ENCODE results near the gene SPI1.

Gene SPI1

DNA sequence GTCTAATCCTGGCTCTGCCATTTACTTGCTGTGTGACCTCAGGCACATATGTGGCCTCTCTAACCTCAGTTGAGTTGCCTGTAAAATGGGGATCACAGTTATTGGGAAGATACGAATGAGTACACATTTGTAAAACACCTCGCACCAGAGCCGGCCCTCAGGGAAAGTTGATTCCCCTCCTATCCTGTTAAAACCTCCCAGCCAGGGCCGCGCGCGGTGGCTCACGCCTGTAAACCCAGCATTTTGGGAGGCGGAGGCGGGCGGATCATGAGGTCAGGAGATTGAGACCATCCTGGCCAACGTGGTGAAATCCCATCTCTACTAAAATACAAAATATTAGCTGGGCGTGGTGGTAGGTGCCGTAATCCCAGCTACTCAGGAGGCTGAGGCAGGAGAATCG, 18.0 kb downstream of the SPI1 start:
- H3K27ac ChIP-seq, result no peak overlapping the region
- TF ChIP-seq, protein P1, sequence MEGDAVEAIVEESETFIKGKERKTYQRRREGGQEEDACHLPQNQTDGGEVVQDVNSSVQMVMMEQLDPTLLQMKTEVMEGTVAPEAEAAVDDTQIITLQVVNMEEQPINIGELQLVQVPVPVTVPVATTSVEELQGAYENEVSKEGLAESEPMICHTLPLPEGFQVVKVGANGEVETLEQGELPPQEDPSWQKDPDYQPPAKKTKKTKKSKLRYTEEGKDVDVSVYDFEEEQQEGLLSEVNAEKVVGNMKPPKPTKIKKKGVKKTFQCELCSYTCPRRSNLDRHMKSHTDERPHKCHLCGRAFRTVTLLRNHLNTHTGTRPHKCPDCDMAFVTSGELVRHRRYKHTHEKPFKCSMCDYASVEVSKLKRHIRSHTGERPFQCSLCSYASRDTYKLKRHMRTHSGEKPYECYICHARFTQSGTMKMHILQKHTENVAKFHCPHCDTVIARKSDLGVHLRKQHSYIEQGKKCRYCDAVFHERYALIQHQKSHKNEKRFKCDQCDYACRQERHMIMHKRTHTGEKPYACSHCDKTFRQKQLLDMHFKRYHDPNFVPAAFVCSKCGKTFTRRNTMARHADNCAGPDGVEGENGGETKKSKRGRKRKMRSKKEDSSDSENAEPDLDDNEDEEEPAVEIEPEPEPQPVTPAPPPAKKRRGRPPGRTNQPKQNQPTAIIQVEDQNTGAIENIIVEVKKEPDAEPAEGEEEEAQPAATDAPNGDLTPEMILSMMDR (IDR thresholded peaks at IDR 0.05), result no peak
- no peak for TF ChIP-seq ZFX (IDR thresholded peaks at IDR 0.05; ENCODE audit: borderline replicate concordance)

DNA sequence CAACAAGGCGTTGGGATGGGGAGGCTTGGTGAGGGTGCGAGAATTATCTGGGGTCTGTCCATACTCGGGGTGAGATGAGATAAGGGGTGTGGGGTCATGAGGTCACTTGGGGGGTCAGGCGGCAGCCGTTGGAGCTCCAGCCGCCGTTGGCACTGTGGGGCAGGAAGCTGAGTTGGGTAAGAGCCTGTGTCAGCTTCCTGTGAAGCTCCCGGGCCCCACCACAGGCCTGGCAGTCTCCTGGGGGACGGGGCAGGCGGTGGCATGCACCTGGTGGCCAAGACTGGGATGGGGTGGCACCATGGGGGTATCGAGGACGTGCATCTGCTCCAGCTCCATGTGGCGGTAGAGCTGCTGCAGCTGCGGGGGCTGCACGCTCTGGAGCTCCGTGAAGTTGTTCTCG, 18.8 kb downstream of the SPI1 start:
- no peak overlapping the region for H3K27ac ChIP-seq
- TF ChIP-seq, protein P1 (IDR thresholded peaks at IDR 0.05), result no peak
- TF ChIP-seq ZFX (IDR thresholded peaks at IDR 0.05; ENCODE audit: borderline replicate concordance), result no peak

DNA sequence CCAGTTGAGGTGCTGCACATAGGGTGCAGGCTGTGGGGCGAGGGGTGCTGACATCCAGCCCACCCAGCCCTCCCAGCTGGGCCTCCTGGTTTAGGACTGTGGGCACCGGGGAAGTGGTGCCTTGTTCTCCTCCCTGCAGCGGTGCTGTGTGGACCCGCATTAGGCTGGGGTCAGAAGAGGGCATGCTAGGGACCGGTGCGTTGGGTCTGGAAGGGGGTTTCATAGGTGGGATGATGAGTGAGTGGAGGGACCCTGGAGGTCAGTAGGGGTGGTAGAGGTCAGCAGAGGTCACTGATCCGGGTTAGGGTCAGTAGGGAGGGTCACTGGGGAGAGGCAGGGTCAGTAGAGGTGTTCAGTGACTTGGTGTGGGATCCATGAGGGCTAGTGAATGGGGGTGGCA, 19.2 kb downstream of the SPI1 start:
- TF ChIP-seq, protein P1 (IDR thresholded peaks at IDR 0.05), result no peak
- no peak for TF ChIP-seq ZFX (IDR thresholded peaks at IDR 0.05; ENCODE audit: borderline replicate concordance)
- H3K27ac ChIP-seq, result no peak overlapping the region

DNA sequence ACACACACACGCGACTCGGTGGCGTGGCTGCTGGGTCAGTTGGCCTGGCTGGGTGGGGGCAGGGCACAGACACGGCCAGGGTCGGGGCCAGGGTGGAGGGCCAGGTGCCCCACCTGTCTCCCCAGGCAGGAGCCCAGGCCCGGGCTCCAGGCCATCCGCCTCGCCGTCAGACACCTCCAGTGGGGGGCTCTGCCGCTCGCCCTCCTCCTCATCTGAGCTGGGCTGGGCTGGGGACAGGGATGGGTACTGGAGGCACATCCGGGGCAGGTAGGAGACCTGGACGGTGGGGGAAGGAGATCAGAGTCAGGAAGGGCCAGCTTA, 19.7 kb downstream of the SPI1 start:
- TF ChIP-seq ZFX (IDR thresholded peaks at IDR 0.05; ENCODE audit: borderline replicate concordance), result no peak
- TF ChIP-seq, protein P1 (IDR thresholded peaks at IDR 0.05), result no peak
- no peak overlapping the region for H3K27ac ChIP-seq

DNA sequence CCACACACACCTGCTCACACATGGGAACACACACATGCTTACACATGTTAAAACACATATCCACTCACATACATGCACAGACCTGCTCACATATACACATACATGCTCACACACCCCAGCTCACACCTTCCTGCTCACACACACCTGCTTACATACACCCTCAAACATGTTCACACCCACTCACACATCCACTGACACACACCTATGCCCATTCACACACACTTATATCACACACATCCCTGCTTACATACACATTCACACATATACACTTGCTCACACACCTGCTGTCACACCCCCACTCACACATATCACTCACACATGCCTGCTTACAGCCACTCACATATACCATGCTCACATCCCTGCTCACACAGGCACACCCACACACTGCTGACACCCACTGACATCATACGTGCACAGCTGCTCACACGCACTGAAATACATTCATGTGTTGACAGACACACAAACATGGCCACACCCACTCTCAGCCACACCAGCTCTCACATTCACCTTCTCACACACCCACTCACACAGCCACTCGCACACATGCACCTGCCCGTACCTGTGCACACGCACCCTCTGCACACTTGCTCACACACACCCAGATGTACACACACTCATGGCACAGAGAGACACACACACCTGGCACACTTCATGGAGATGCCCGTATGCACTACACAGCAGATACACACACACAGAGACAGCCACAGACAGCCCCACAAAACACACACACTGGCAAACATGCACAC, 20.2 kb downstream of the SPI1 start:
- TF ChIP-seq ZFX (IDR thresholded peaks at IDR 0.05; ENCODE audit: borderline replicate concordance), result no peak
- TF ChIP-seq, protein P1 (IDR thresholded peaks at IDR 0.05), result no peak
- H3K27ac ChIP-seq, result no peak overlapping the region

DNA sequence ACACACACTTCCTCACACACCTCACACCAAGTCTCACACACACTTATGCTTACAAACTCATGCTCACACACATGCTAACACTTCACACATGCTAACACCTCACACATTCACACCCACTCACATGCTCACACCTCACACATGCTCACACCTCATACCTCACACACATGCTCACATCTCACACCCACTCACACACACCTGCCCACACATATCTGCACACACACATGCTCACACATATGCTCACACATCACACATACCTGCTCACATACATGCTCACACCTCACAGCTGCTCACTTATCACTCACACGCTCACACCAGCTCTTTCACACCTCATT, 21.4 kb downstream of the SPI1 start:
- no peak for TF ChIP-seq ZFX (IDR thresholded peaks at IDR 0.05; ENCODE audit: borderline replicate concordance)
- TF ChIP-seq, protein P1 (IDR thresholded peaks at IDR 0.05), result no peak
- H3K27ac ChIP-seq, result no peak overlapping the region

DNA sequence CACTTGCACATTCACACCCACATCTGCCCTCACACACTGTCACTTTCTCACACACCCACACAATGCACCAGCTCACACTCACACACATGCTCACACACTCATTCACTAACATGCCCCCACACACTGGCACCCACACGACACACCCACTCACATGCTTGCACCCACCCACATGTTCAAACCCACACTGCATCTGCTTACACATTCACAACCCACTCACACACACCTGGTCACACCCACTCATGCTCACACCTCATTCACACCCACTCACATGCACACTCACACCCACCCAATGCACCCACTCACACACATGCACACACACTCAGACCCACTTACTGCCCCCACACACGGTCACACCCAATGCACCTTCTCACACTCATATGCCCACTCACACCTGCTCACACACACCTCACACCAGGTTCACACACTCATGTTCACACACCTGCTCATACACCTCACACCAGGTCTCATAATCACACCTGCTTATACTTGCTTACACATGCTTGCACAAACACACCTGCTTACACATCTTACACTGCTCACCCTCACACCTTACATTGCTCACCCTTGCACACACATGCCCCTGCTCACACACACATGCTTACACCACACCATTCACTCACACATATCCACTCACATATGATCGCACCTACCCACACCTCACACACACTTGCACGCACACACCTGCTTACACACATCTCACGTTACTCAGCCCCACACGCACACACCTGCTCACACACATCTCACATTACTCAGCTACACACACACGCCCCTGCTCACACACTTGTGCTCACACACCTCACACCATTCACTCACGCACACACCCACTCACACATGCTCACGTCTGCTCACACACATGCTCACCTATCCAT, 22.0 kb downstream of the SPI1 start:
- TF ChIP-seq, protein P1 (IDR thresholded peaks at IDR 0.05), result no peak
- TF ChIP-seq ZFX (IDR thresholded peaks at IDR 0.05; ENCODE audit: borderline replicate concordance), result no peak
- peak overlapping the region; percentile 71 for H3K27ac ChIP-seq
